ENCODE data around the gene COL19A1. TPM values are rescaled to one million over a fixed set of nuclear protein-coding genes. Genes with fewer than 3 reads are reported as not detected.

Gene COL19A1
- polyA plus RNA-seq, 1 of the 3 experiments (the other 2 are of a cell fraction) = 0.15 TPM

GRCh38 chr6:70225055-70225454, 358.7 kb downstream of the COL19A1 start:
- Histone ChIP-seq H3K4me3 (ENCODE audit: low read depth in 2 of 2, low read length in 1 of 2) (no peak overlapping the region), H3K4me2 (no peak overlapping the region), H3K36me3 (replicated peaks in 1 of 2; ENCODE audit: control insufficient read depth in 1 of 2, insufficient read depth in 2 of 2, low read length in 1 of 2) (no peaks in the 10 kb centered on the region), H3K27ac (ENCODE audit: low read depth in 2 of 2, low read length in 1 of 2) (no peak overlapping the region), H3K4me1 (ENCODE audit: control insufficient read depth in 1 of 2, insufficient read depth in 2 of 2, low read depth in 1 of 2, low read length in 1 of 2) (no peaks in the 10 kb centered on the region; a peak in 2 of 4 replicates), H3F3A (replicated peaks; ENCODE audit: insufficient read depth) (no peaks in the 10 kb centered on the region), H3K9me2 (no peaks in the 10 kb centered on the region), H4K20me1 (ENCODE audit: insufficient read depth) (no peaks in the 10 kb centered on the region), H3K27me3 (ENCODE audit: insufficient read depth) (peaks cover 8% of the 10 kb centered on the region; the same call in 1 of the 2 replicates), H3K9me3 (no peaks in the 10 kb centered on the region), H3K9ac (no peak overlapping the region), H3K79me2 (ENCODE audit: insufficient read depth) (no peaks in the 10 kb centered on the region), H2AFZ (ENCODE audit: low read depth) (no peak overlapping the region)
- ChIA-PET POLR2A (no interaction called here), CTCF (interaction anchor here (0.8 to 2.6 kb wide), 3 partner anchors 10 to 462 kb away, joined by 3 to 6 read pairs (median 3); no protein-coding TSS in a partner anchor)
- 100% methylated on average over 1 of the region's 2 CpGs for WGBS (ENCODE audit: low lambda C conversion rate)
- no peak for DNase-seq
- no peak for TF ChIP-seq CTCF (IDR thresholded peaks at IDR 0.05)
- no peak for TF ChIP-seq RAD21 (IDR thresholded peaks at IDR 0.05; ENCODE audit: low read length)
- TF ChIP-seq, protein P1, sequence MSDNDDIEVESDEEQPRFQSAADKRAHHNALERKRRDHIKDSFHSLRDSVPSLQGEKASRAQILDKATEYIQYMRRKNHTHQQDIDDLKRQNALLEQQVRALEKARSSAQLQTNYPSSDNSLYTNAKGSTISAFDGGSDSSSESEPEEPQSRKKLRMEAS (IDR thresholded peaks at IDR 0.05; ENCODE audit: low read depth) = no peak
- TF ChIP-seq CHD2 (IDR thresholded peaks at IDR 0.05; ENCODE audit: low read length, partially characterized antibody) = no peak
- TF ChIP-seq, protein P2, sequence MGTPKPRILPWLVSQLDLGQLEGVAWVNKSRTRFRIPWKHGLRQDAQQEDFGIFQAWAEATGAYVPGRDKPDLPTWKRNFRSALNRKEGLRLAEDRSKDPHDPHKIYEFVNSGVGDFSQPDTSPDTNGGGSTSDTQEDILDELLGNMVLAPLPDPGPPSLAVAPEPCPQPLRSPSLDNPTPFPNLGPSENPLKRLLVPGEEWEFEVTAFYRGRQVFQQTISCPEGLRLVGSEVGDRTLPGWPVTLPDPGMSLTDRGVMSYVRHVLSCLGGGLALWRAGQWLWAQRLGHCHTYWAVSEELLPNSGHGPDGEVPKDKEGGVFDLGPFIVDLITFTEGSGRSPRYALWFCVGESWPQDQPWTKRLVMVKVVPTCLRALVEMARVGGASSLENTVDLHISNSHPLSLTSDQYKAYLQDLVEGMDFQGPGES (IDR thresholded peaks at IDR 0.05; ENCODE audit: low read depth, low read length) = no peak
- TF ChIP-seq EP300 (IDR thresholded peaks at IDR 0.05; ENCODE audit: borderline replicate concordance in 1 of 2, low read depth in 1 of 2, low read length in 1 of 2) = no peak
- no peak for TF ChIP-seq MEF2A (IDR thresholded peaks at IDR 0.05; ENCODE audit: borderline replicate concordance, low read depth)
- TF ChIP-seq FOXJ3 (CRISPR knock-in tag; IDR thresholded peaks at IDR 0.05) = no peak
- TF ChIP-seq SIN3A (IDR thresholded peaks at IDR 0.05; ENCODE audit: borderline replicate concordance, low read depth, low read length) = no peak
- no peak for TF ChIP-seq RFX5 (IDR thresholded peaks at IDR 0.05; ENCODE audit: low read length)
- TF ChIP-seq POLR2AphosphoS5 (IDR thresholded peaks at IDR 0.05; ENCODE audit: low read depth, low read length) = no peak
- TF ChIP-seq GATA2 (CRISPR knock-in tag; IDR thresholded peaks at IDR 0.05) = no peak
- TF ChIP-seq FOSL2 (IDR thresholded peaks at IDR 0.05; ENCODE audit: borderline replicate concordance, low read depth) = no peak
- TF ChIP-seq, protein P3, sequence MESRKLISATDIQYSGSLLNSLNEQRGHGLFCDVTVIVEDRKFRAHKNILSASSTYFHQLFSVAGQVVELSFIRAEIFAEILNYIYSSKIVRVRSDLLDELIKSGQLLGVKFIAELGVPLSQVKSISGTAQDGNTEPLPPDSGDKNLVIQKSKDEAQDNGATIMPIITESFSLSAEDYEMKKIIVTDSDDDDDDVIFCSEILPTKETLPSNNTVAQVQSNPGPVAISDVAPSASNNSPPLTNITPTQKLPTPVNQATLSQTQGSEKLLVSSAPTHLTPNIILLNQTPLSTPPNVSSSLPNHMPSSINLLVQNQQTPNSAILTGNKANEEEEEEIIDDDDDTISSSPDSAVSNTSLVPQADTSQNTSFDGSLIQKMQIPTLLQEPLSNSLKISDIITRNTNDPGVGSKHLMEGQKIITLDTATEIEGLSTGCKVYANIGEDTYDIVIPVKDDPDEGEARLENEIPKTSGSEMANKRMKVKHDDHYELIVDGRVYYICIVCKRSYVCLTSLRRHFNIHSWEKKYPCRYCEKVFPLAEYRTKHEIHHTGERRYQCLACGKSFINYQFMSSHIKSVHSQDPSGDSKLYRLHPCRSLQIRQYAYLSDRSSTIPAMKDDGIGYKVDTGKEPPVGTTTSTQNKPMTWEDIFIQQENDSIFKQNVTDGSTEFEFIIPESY (IDR thresholded peaks at IDR 0.05; ENCODE audit: borderline replicate concordance, low read depth) = no peak
- no peak for TF ChIP-seq RXRA (IDR thresholded peaks at IDR 0.05; ENCODE audit: borderline replicate concordance, low read depth)

Measured in SK-N-SH (cell line).